A172 (cell line): ENCODE results near the gene PLA2G4E. TPM values are rescaled to one million over a fixed set of nuclear protein-coding genes. Genes with fewer than 3 reads are reported as not detected.
A peak's percentile ranks its signal among the peaks of the same experiment; 100 is the strongest.

Experiments
- DNase-seq: peaks from one replicate; pipeline ENCODE4 v3.0.0-alpha.2; 2015; ENCODE audit warnings: low spot score
- total RNA-seq: library from RNA; depleted of rRNA; stranded (reverse); fragments of >200 nt; shearing (Covaris generic); gene quantifications from 2 replicates; pipeline ENCODE4 v1.2.3, GENCODE V29; 2014; rRNA removed

PLA2G4E gene
- total RNA-seq, 1 experiment from 2014 or later, result not detected

DNA sequence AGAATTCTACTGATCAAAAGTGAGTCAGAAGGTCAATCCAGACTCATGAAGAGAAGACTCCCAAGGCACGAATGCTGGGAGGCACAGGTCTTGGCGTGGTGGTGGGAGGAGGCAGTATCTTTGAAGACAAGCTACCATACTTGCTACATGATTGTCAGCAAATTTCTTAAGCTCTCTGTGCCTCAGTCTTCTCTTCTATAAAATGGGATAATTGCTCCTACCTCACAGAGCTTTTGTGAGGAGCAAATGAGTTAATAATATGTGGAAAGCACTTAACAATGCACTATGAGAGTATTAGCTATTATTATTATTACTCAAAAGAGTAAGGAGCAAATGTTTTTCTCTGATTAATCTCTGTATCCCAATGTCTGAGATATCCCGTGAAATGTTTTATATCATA is 84.7 kb downstream of the PLA2G4E start:
- no peak for DNase-seq

DNA sequence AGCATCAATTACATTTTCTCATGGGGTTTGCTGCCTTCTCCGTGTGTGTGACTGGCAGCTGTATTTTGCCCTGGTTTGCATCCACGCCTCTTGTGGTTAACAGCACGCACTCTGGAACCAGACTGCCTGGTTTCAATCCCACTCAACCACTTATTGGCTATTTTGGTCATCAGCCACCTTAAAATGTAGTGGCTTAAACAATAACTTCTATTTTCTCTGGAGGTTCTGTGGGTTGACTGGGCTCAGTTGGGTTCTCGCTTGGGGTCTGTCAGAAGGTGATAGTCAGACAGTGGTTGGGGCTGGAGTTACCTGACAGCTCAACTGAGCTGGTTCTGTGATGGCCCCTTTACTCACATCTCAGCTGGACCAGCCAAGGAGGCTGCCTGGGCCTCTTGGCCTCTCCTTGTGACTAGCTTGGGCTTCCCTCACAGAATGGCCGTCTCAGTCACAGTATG is 85.2 kb downstream of the PLA2G4E start:
- no peak for DNase-seq

DNA sequence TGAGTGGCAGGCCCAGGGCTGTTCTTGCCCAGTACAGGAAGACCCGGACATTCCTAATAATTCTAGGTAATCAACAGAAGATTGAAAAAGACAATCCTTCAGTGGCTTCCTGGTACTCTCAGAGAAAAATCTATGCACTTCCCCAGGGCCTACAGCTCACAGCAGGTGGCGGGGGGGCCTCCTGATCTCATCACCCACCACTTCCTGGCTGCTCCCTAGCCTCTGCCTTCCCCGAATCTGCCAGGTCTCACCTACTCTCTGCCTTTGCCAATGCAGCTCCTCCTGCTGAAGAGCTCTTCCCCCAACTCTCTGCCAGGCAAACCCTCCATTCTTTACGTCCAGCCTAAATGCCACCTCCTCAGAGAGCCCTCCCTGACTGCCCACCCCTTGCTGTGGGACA is 86.0 kb downstream of the PLA2G4E start:
- DNase-seq, result peak; percentile 92

DNA sequence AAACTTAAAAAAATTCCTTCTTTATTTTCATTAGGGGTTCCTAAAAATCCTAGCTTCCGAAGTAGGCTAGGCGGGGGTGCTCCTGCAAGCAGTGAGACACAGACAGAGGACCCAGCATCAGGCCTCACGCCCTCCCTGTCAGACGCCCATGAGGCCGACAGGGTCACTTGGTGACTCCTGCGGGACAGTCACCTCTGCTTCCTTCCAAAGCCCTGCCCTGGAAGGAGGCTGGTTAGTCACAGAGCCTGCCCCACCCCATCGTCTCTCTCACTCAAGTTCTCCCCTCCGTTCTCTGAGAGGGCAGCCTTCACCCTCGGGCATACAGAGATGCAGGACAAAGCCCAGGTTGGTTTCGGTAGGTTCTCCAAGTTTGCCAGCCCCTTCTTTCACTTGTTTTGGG is 87.1 kb downstream of the PLA2G4E start:
- DNase-seq, result peak; percentile 84

DNA sequence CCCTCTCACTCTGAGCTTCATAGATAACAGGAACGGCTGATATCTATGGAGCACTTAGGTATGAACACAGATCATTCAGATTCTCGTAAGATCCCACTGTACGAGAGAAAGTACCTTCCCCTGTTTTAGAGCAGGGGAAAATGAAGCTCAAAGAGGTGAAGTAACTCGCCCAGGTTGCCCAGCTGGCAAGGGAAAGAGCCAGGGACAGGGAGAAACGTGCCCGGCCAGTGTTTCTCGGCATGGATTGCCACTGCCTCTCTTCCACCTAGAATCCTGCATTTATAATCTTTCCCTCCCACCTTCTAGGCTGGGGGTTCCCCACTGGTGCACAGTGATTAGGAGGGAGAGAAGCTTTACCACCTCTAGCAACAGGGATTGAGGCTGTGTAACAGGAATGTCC is 87.5 kb downstream of the PLA2G4E start:
- no peak for DNase-seq

DNA sequence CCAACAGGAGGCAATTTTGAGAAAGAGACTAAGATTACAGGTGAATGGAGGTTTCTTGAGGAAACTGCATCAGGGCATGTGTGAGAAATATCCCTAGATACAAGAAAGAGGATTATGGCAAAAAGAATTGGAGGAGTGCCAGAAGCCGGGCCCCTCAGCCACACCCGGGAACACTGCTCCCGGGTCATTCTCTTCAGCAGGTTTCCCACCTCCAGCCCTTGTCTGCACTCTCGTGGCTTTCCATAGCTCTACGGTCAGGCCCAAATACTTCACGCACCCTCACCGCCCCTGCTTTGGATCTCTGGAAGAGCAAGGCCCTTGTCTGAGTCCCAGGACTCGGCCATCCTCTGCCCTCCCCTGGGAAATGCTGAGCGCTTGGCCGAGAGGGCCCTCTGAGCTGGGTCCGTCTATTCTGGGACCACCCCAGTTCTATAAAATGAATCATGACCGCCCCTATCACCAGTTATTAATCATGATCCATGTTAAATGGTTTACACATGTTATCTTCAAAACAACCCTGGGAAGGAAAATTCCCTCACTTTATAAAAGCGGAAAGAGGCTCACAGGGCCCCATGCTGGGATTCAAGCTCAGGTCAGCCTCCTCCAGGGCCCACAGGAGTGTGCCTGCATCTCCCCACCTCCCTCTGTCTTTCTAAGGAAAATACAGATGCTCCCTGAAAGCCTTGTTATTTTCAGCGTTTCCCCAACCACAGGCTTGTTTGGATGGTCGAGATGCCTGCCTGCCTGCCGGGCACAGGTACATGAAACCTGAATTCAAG is 88.1 kb downstream of the PLA2G4E start:
- DNase-seq, result no peak

DNA sequence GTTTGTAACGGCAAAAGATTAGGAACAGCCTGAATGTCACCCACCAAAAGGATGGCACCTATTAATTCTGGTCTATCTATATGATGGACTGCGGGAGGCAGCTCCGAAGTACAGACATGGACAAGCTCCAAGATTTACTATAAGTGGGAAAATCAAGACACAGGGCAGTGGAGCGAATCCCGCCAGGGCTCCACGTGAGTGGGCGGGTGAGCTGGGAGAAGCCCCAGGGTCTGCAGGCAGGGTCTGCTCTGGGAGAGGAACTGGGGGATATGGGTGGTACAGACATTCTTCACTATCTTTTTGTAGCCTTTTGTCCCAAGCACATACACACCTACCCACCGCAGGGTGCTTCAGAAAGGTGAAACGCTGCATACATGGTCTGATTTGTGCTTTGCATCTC is 88.7 kb downstream of the PLA2G4E start:
- no peak for DNase-seq

Other genes starting within 250 kb of the PLA2G4E start
- gene MAPKBP1, start 246.6 kb downstream of the PLA2G4E start, total RNA-seq, result 9.9 and 10.0 TPM in 2 replicates
- gene JMJD7, start 192.9 kb downstream of the PLA2G4E start, total RNA-seq, result 2.2 and 2.5 TPM in 2 replicates
- gene PLA2G4B, start 182.2 kb downstream of the PLA2G4E start, total RNA-seq, result 0.57 and 0.84 TPM in 2 replicates
- gene SPTBN5, start 127.0 kb downstream of the PLA2G4E start, total RNA-seq, result 0.16 and 0.22 TPM in 2 replicates
- gene EHD4, start 48.5 kb downstream of the PLA2G4E start, total RNA-seq, result 15.4 and 15.5 TPM in 2 replicates
- not detected in 2 replicates for gene PLA2G4D, start 73.5 kb upstream of the PLA2G4E start, total RNA-seq
- gene PLA2G4F, start 135.6 kb upstream of the PLA2G4E start, total RNA-seq, result not detected in 2 replicates
- 24.0 and 39.7 TPM in 2 replicates for gene VPS39, start 187.3 kb upstream of the PLA2G4E start, total RNA-seq